IPS-18c (cell line): ENCODE measurements around the gene BEX2.
"Not testable (repeated sequence)": the region's sequence is repeated elsewhere in the genome, so short reads cannot be mapped to it uniquely, and the experiment has no call there.

Experiments
- H3K4me3 ChIP-seq: 2 replicates; pipeline ENCODE4 v1.7.0; 2013; ENCODE audit warnings: low read depth, mild to moderate bottlenecking, low read length, moderate library complexity; ENCODE audit not compliant: insufficient read depth
- H3K9me3 ChIP-seq: one replicate; pipeline ENCODE4 v1.6.1; 2013; ENCODE audit warnings: mild to moderate bottlenecking, low read length, moderate library complexity; ENCODE audit not compliant: control insufficient read depth, insufficient read depth

Gene BEX2

GRCh38 chrX:103310555-103311398 lies at the start of gene BEX2:
Gene BEX2 (minus strand): TSS chrX:103310990. CDS start chrX:103309976, 1,014 bp downstream.
- peak within 1 kb of the TSS; percentile 87 for H3K4me3 ChIP-seq

GRCh38 chrX:103360092-103360491 lies 49.3 kb upstream of the BEX2 start:
- Histone ChIP-seq H3K4me3 (no peak overlapping the region), H3K9me3 (no peaks in the 10 kb centered on the region)

More at GRCh38 chrX:103310555-103311398, at the start of gene BEX2:
- no peaks in the 10 kb centered on the region for H3K9me3 ChIP-seq

- not testable (repeated sequence) for H3K9me3 ChIP-seq, H3K4me3 ChIP-seq
Measured at GRCh38 chrX:103359605-103360004, 48.8 kb upstream of the BEX2 start.

- H3K9me3 ChIP-seq = no peaks in the 10 kb centered on the region
- no peak overlapping the region for H3K4me3 ChIP-seq
Measured at GRCh38 chrX:103357871-103358270, 47.1 kb upstream of the BEX2 start.

GRCh38 chrX:103356858-103357257 lies 46.1 kb upstream of the BEX2 start:
- H3K9me3 ChIP-seq = no peaks in the 10 kb centered on the region
- H3K4me3 ChIP-seq = peak overlapping the region; percentile 90

GRCh38 chrX:103356130-103356798 lies 45.5 kb upstream of the BEX2 start, which contains the start of gene TCEAL9:
Gene TCEAL9 (plus strand): TSS chrX:103356506. CDS start chrX:103357685, 1,179 bp downstream.
- Histone ChIP-seq H3K9me3 (no peaks in the 10 kb centered on the region), H3K4me3 (peak within 1 kb of the TSS; percentile 90)

- H3K4me3 ChIP-seq = peak overlapping the region; percentile 48
- no peaks in the 10 kb centered on the region for H3K9me3 ChIP-seq
Measured at GRCh38 chrX:103347682-103348397, 37.0 kb upstream of the BEX2 start.

GRCh38 chrX:103344606-103345005 lies 33.8 kb upstream of the BEX2 start:
- Histone ChIP-seq H3K4me3 (no peak overlapping the region), H3K9me3 (no peaks in the 10 kb centered on the region)

- H3K9me3 ChIP-seq = no peaks in the 10 kb centered on the region
- H3K4me3 ChIP-seq = no peak overlapping the region
Measured at GRCh38 chrX:103343105-103343504, 32.3 kb upstream of the BEX2 start.

GRCh38 chrX:103338663-103339062 lies 27.9 kb upstream of the BEX2 start:
- no peak overlapping the region for H3K4me3 ChIP-seq
- H3K9me3 ChIP-seq = no peaks in the 10 kb centered on the region

- H3K4me3 ChIP-seq = peak overlapping the region; percentile 43; the same call in 1 of the 2 replicates
- H3K9me3 ChIP-seq = no peaks in the 10 kb centered on the region
Measured at GRCh38 chrX:103330681-103331288, 20.0 kb upstream of the BEX2 start.

- Histone ChIP-seq H3K4me3 (peak within 1 kb of the TSS; percentile 43), H3K9me3 (no peaks in the 10 kb centered on the region)
Measured at GRCh38 chrX:103329991-103330390, 19.2 kb upstream of the BEX2 start, which contains the start of gene TCEAL7. Gene TCEAL7 (plus strand): TSS chrX:103330239. CDS start chrX:103331404, 1,165 bp downstream.

- Histone ChIP-seq H3K4me3 (peak overlapping the region; percentile 87; the same call in 1 of the 2 replicates), H3K9me3 (no peaks in the 10 kb centered on the region)
Measured at GRCh38 chrX:103311399-103311780, 600 bp upstream of the BEX2 start.

GRCh38 chrX:103309860-103310554 lies 783 bp downstream of the BEX2 start:
- H3K4me3 ChIP-seq = peak overlapping the region; percentile 87
- no peaks in the 10 kb centered on the region for H3K9me3 ChIP-seq

- H3K4me3 ChIP-seq, H3K9me3 ChIP-seq: not testable (repeated sequence)
Measured at GRCh38 chrX:103305666-103306065, 5.1 kb downstream of the BEX2 start.

GRCh38 chrX:103304705-103305104 lies 6.1 kb downstream of the BEX2 start:
- Histone ChIP-seq H3K9me3 (no peaks in the 10 kb centered on the region), H3K4me3 (no peak overlapping the region)

- no peaks in the 10 kb centered on the region for H3K9me3 ChIP-seq
- H3K4me3 ChIP-seq = no peak overlapping the region
Measured at GRCh38 chrX:103293118-103293517, 17.7 kb downstream of the BEX2 start.
